GM21576 (cell line): ENCODE results near the gene HOXB7.

Source experiments
- ATAC-seq: cut with Tn5 transposase; IDR thresholded peaks from one replicate; pipeline ENCODE4 v1.9.1; 2021; ENCODE audit warnings: mild to moderate bottlenecking, moderate library complexity; ENCODE audit not compliant: unreplicated experiment

Gene HOXB7

DNA sequence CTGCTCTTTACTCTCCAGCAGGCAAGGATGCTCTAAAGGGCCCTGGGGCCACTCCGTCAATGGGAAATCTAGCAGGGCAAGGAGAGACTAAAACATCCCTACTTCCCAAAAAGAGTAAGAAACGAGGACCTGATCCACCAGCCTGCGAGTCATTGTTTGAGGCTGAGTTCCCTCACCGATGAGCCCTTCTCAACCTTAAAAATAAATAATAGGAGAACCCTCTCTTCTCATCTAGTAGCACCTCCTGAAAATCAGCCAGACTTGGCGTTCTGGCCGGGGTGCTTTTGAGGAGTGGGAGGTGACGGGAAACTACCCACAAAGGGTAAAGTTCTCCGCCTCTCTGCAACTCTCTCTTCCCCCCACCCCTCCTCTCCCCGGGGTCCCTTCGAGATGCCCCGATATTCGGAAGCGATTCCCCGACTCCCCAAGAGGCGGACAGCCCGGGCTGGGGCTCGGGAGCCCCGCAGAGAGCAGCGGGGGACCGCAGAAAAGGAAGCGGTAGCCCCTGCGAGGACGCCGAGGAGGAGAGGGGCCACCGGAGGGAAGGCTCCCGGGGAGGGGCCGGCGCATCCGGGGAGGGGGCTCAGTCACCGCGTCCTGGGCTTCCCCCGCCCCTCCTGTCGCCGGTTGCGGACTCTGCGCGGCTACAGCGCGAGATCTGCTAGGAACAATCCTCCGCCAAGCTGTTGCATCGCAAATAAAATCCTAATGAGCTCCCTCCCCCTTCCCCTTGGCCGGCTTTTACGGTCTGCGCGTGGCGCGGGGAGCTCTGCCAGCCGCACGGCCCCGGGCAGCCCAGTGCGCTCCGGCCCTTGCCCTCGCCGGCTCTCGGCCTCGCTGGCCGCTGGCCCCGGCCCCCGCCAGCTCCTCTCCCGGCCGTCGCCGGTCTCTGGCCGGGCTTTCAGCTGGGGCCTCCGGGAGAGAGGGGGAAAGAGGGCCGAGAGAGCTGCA is 14.0 kb upstream of the HOXB7 start:
- ATAC-seq = no peak

DNA sequence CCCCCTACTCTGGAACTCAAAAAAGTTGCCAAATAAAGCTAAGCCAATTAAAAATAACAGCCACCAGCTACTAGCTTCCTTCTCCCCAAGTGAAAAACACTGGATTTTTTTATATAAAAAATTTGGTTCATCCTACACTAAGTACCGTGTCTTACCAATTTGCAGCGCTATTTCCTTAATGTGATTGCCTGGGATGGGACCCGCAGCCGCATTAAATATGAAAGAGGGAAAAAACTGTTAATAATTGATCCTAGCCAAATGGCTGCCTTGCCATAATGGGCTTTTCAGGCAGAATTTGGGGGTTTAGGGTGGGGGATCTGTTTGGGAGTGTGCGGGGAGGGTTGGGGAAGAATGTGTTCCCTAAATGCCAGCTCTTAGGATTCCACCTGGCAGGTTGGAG is 13.3 kb upstream of the HOXB7 start:
- no peak for ATAC-seq

- ATAC-seq = no peak
These were observed 12.8 kb upstream of the HOXB7 start for GRCh38 chr17:48623583-48623982.

GRCh38 chr17:48622857-48623256 is 12.0 kb upstream of the HOXB7 start:
- ATAC-seq = no peak

DNA sequence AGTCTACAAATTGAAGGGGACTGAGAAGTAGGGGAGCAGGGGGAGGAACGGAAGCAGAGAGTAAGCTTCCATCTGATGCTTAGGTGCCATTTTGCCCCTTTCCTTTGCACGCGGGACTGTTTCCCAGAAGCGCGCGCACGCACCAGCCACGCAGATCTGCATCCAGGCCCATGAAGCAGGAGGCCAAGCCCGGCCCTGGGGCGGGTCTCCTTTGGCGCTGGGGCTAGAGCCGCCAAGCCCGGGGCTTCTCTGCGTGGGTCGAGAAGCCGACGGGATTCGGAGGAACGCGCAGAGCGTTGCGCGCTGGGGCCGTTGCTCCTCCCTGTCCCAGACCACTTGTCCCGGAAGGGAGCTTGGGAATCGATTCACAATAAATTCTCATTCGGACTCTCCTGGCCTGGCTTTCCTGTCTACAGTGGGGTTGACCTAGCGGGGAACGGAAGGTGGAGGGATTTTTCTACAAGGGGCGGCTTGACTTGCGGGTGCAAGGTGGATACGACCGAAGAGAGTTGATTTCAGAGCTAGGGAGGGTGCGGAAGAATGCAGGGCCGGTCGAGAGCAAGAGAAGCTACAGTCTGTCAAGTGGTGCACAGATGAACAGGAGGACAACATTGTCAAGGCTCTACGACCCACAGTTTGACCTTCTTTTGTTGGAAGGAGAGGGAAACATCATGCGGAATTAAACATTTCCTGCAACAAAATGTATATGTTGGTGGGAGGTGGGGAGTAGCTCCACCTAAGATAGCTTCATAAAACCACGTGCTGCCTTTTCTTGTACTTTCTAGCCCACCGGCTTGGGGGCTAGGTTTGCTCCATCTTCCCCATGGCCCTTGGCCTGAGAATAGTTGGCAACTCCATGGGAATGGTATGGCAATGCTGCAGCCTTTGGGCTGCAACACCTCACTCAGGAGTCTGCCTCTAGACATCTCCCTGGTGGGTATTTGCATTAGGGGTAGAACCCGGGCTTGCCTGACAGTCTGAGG is 10.9 kb upstream of the HOXB7 start:
- ATAC-seq = no peak

GRCh38 chr17:48620461-48621139 is 9.8 kb upstream of the HOXB7 start:
- ATAC-seq = no peak

GRCh38 chr17:48619826-48620449 is 9.1 kb upstream of the HOXB7 start:
- no peak for ATAC-seq

DNA sequence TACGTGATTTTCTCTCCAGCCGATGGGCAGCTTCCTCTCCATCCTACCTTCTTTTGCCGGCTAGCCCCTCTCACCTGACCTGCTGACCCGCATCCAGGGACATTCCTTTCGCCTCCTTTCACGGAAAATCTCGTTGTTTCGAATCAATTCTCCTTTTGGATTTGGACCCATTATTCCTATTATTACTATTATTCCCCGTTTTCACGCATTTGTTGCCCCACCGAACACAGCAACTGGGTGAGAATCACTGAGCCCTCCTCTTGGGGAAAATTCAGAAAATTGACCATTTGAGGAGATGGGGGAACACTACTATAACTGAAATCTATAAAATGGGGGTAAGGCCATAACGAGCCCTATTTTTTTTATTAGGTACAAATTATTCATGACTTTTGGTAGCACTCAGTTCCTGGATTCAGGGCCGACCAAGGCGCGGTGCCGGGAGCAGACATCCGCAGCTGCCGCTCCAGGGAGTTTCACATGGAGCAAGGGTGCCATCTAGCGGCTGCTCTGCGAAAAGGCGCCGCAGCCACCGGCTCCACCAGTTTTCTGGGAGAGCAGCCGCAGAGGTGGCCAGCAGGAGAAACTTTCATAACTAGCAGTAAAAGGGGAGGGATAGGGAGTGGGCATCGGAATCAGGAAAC is 7.6 kb upstream of the HOXB7 start:
- ATAC-seq = no peak

DNA sequence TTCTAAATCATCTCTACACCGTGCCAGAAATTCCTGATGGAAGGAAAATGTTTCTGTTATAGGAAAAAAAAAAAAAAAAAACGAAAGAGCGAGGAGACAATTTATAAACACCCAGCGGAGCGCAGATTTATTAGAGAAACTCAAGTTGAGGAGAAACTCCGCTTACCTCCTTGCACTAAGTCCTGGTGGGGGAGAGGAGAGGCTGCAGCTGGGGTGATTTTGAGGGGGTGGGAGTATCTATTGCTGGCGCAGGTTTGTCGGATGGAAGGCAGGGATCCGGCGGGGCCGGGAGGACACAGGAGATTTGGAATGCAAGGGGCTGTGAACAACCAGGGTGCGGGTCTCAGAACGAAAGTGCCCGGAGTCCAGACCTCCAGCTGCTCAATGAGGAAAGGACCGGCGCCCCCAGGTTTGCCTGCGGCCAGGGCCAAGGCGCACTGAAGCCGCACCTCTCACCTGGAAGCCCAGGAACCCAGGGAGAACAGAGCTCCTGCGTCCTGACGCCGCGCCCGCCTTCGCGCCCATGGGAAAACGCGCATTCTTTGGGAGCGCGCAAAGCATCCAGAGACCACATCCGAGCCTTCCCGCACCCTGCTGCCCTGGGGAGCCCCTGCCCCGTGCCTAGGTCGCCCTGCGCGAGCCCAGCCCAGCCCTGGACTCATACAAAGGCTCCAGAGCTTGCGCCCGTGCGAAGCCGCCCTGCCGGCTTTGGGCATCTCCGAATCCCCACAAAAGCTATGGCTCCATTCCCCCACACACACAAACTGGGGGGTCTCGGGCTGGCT is 6.8 kb upstream of the HOXB7 start:
- ATAC-seq = no peak

DNA sequence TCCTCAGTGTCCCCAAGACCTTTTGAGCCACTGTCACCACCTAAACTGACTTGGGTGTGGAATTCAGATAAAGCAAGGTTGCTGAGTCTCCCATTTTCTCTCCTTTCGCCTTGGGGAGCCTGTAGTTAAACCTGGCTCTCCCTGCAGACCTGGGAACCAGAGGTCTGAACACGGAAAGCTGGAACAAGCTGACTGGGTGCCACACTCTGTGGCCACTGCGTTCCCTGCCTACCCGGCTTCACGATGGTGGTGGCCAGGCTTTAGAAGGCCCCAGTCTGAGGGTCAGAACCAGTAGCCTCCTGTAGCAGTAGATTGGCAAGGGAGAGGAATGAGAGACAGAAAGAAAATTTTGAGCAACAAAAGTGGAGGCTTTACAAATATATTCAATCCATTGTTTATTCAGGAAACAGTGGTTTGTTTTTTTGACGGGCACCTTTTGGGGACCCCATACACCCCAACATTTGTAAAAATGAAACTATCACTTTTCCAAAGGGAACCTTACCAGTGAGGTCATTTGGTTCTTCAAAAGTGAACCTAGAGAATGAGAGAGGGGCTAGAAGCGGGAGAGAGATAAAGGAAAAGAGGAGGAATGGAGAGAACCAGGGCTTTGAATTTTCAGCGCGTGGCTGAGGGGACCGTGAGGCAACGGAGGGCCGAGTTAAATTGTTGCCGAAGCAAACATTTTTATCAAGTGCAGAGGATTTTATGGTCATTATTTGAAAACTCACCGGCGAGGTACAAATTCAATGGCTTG is 6.1 kb upstream of the HOXB7 start:
- no peak for ATAC-seq

GRCh38 chr17:48615963-48616716 is 5.3 kb upstream of the HOXB7 start:
- ATAC-seq = no peak

GRCh38 chr17:48615047-48615962 is 4.5 kb upstream of the HOXB7 start, which contains the start of gene HOXB8:
Gene HOXB8 (minus strand): TSS chr17:48615292. CDS start chr17:48614704, 588 bp downstream.
- no peak for ATAC-seq

- no peak for ATAC-seq
These were observed 3.3 kb upstream of the HOXB7 start for GRCh38 chr17:48613862-48614694.

GRCh38 chr17:48612854-48613691 is 2.3 kb upstream of the HOXB7 start:
- no peak for ATAC-seq

- no peak for ATAC-seq
These were observed 1.6 kb upstream of the HOXB7 start for GRCh38 chr17:48612456-48612853.
